Keratinocyte (primary cell): ENCODE measurements around the gene ZNF805. TPM values are rescaled to one million over a fixed set of nuclear protein-coding genes. Genes with fewer than 3 reads are reported as not detected.

Experiments
- DNase-seq: peaks from one replicate; pipeline ENCODE4 v3.0.0-alpha.2; 2011; ENCODE audit warnings: low read depth, missing footprints, low spot score
- FAIRE-seq: peaks from 2 replicates; lab custom pipeline; 2011; peaks lifted over from hg19 to GRCh38; lab: Jason Lieb, UNC
- H2AFZ ChIP-seq: 2 replicates; pipeline ENCODE4 v1.6.0; 2012; ENCODE audit warnings: low read length, control low read depth, inconsistent platforms; ENCODE audit not compliant: control insufficient read depth
- H3K27ac ChIP-seq: 2 replicates; pipeline ENCODE4 v1.5.1; 2011; ENCODE audit warnings: low read length; ENCODE audit not compliant: control insufficient read depth, insufficient read depth
- H3K27me3 ChIP-seq: 3 replicates; pipeline ENCODE4 v1.6.0; 2011; ENCODE audit warnings: low read length; ENCODE audit not compliant: control insufficient read depth, insufficient read depth; ENCODE audit errors: extremely low read depth
- H3K36me3 ChIP-seq, 2 experiments: 2 replicates in 1 of 2; 3 replicates in 1 of 2; pipeline ENCODE4 v1.5.1; 2011; ENCODE audit warnings: low read length in 2 of 2, mild to moderate bottlenecking in 1 of 2; ENCODE audit not compliant: control insufficient read depth in 2 of 2, insufficient read depth in 2 of 2; ENCODE audit errors: extremely low read depth in 1 of 2
- H3K4me1 ChIP-seq: 3 replicates; pipeline ENCODE4 v1.5.1; 2011; ENCODE audit warnings: low read length; ENCODE audit not compliant: control insufficient read depth, insufficient read depth; ENCODE audit errors: extremely low read depth
- H3K4me2 ChIP-seq: 3 replicates; pipeline ENCODE4 v1.6.0; 2011; ENCODE audit warnings: low read depth, low read length; ENCODE audit not compliant: control insufficient read depth, insufficient read depth; ENCODE audit errors: extremely low read depth
- H3K4me3 ChIP-seq, 3 experiments: fragments of 200-600 bp in 1 of 3; sonication (generic) in 1 of 3; 2 replicates in 2 of 3; 3 replicates in 1 of 3; pipeline ENCODE4 v1.5.1; 2011 to 2016; ENCODE audit warnings: low read length in 3 of 3, mild to moderate bottlenecking in 3 of 3, control low read depth in 2 of 3, inconsistent platforms in 1 of 3, low read depth in 1 of 3, mixed read lengths in 1 of 3, mixed run types in 1 of 3, moderate library complexity in 1 of 3; ENCODE audit not compliant: control insufficient read depth in 2 of 3, insufficient read depth in 2 of 3; ENCODE audit errors: extremely low read depth in 1 of 3
- H3K79me2 ChIP-seq: 2 replicates; pipeline ENCODE4 v1.6.0; 2012; ENCODE audit warnings: low read length; ENCODE audit not compliant: control insufficient read depth, insufficient read depth
- H3K9ac ChIP-seq: 3 replicates; pipeline ENCODE4 v1.6.0; 2011; ENCODE audit warnings: low read length; ENCODE audit not compliant: control insufficient read depth, insufficient read depth; ENCODE audit errors: extremely low read depth
- H3K9me1 ChIP-seq: 3 replicates; pipeline ENCODE4 v1.6.0; 2011; ENCODE audit warnings: low read length; ENCODE audit not compliant: control insufficient read depth, insufficient read depth; ENCODE audit errors: extremely low read depth
- H3K9me3 ChIP-seq: 2 replicates; pipeline ENCODE4 v1.5.1; 2012; ENCODE audit warnings: low read depth, low read length; ENCODE audit not compliant: control insufficient read depth
- H4K20me1 ChIP-seq: 3 replicates; pipeline ENCODE4 v1.6.0; 2011; ENCODE audit warnings: low read length; ENCODE audit not compliant: control insufficient read depth, insufficient read depth; ENCODE audit errors: extremely low read depth
- EZH2 ChIP-seq: IDR thresholded peaks from one replicate; pipeline ENCODE4 v1.6.1; 2012; ENCODE audit warnings: inconsistent platforms, mild to moderate bottlenecking, low read length, moderate library complexity
- dilution Hi-C: fragments of 300-500 bp; cut with MboI; formaldehyde crosslinking; loops from one replicate; pipeline ENCODE4 v1.7.0; 2020; ENCODE audit warnings: low sequenced_read_pairs; ENCODE audit not compliant: extremely low pct_ligation_motif_present
- polyA plus RNA-seq, 5 experiments: library from polyadenylated mRNA; depleted of rRNA in 3 of 5; stranded (reverse) in 3 of 5; stranded (forward) in 1 of 5; unstranded in 1 of 5; fragments of >200 nt; gene quantifications; 1 replicate in 1 of 5; 2 replicates in 3 of 5; 3 replicates in 1 of 5; pipeline versions ENCODE4 v1.2.1 to v1.2.3, GENCODE V29; 2011 to 2012; ENCODE audit warnings: missing spikeins in 2 of 5, low read depth in 1 of 5, low replicate concordance in 1 of 5
- TF ChIP-seq, protein P1 (sequence below), 3 experiments: IDR thresholded peaks in 1 of 3; conservative IDR thresholded peaks in 1 of 3; optimal IDR thresholded peaks in 1 of 3; 2 replicates in 2 of 3; 3 replicates in 1 of 3; pipeline versions ENCODE3 to v1.5.1; 2011; ENCODE audit warnings: low read length in 3 of 3, mild to moderate bottlenecking in 3 of 3, moderate library complexity in 2 of 3, control low read depth in 1 of 3, inconsistent platforms in 1 of 3; ENCODE audit not compliant: insufficient read depth in 2 of 3; ENCODE audit errors: extremely low read depth in 1 of 3

ZNF805 gene
- polyA plus RNA-seq, 1 donor (not counting 4 experiments of a cell fraction or from before 2014, with no cell fraction given), result 3.2 TPM

DNA sequence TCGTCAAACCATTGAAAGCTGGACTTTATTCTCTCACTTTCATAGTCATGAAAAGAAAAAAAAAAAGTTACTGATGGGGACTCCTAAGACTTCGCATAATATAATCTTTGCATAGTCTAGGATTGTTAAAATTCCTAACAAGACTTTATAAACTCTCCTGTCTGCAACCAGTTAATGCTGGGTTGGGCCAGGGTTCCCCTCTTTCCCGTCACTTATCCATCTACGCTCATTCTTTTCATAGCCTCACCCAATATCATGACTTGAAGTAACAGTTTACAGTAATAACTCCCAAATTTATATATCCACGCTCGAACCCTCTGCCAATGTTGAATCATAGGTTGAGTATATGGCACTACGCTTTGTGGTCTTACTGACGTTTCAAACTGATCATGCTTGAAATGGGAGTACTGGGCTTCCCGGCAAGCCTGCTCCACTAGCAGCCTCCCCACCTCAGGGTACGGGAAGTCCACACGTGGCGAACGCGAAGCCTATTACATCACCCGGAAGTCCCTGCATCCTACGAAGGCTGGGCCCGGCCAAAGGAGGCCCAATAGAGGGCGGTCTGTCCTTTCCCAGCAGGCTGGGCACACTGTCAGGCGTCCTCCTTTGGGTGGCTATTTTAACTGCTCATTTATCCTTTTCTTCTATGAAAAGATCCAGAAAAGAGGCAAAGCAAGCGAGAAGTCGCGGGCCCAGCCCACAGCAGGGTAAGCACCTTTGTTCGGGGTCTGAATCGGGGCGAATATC is 39.2 kb downstream of the ZNF805 start:
- peak overlapping the region; percentile 99 for H3K9ac ChIP-seq
- FAIRE-seq (peak; percentile 72), DNase-seq (peak; percentile 83)
- peak overlapping the region; percentile 70 to 81 (median 71) for H3K4me3 ChIP-seq
- H2AFZ ChIP-seq, result peak overlapping the region; percentile 76
- TF ChIP-seq, protein P1, sequence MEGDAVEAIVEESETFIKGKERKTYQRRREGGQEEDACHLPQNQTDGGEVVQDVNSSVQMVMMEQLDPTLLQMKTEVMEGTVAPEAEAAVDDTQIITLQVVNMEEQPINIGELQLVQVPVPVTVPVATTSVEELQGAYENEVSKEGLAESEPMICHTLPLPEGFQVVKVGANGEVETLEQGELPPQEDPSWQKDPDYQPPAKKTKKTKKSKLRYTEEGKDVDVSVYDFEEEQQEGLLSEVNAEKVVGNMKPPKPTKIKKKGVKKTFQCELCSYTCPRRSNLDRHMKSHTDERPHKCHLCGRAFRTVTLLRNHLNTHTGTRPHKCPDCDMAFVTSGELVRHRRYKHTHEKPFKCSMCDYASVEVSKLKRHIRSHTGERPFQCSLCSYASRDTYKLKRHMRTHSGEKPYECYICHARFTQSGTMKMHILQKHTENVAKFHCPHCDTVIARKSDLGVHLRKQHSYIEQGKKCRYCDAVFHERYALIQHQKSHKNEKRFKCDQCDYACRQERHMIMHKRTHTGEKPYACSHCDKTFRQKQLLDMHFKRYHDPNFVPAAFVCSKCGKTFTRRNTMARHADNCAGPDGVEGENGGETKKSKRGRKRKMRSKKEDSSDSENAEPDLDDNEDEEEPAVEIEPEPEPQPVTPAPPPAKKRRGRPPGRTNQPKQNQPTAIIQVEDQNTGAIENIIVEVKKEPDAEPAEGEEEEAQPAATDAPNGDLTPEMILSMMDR (optimal IDR thresholded peaks at IDR 0.05 in 1 of 3, IDR thresholded peaks at IDR 0.05 in 1 of 3, conservative IDR thresholded peaks at IDR 0.05 in 1 of 3; ENCODE audit: extremely low read depth in 1 of 3, insufficient read depth in 2 of 3, low read length in 3 of 3), result peak; percentile 32 to 69 (median 48)
- no peak for TF ChIP-seq EZH2
- H3K27me3 ChIP-seq, result no peaks in the 10 kb centered on the region
- peaks cover 11% of the 10 kb centered on the region for H4K20me1 ChIP-seq
- H3K9me3 ChIP-seq, result no peaks in the 10 kb centered on the region
- peak overlapping the region; percentile 77 for H3K4me2 ChIP-seq
- peaks cover 42% of the 10 kb centered on the region for H3K79me2 ChIP-seq
- H3K9me1 ChIP-seq, result no peaks in the 10 kb centered on the region
- dilution Hi-C loops, result no loop called here
- peaks cover 38% of the 10 kb centered on the region for H3K4me1 ChIP-seq
- peaks cover 7 to 15% of the 10 kb centered on the region in 2 experiments for H3K36me3 ChIP-seq
- H3K27ac ChIP-seq, result peak overlapping the region; percentile 99

DNA sequence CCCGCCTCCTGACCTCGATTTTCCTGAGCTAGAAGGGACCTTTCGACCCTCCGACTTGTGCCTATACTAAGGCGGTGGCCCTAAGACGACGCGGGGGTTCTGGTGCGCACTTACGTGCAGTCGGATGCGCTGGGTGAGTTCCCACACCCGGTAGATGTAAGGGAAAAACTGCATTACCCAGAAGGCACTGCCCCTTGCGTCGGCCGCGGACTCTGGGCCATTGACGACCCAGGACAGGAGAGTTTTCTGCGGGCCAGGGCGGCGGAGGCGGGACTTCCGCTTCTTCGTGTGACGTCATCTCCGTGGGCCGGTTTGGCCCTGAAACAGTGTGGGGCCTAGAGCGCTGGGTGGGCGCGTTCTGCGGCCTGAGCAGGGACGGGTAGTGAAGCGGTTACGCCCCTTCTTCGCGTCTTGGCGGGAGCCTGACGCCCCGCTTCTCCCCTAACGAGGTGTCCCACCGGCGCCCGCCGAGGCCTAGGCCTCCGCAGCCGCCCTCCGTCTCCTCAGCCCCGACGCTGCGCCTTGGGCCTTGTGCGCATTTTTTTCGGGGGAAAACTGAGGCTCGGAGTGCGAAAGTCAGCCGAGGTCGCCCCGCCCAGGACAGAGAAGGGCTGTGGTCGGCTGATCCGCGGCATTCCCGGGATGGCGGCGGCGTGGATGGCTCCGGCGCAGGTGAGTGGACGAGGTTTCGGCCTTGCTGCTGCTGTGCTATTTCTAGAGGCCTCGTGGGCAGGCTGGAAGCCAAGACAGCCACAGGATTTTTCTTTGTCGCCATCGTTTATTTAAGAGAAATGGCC is 39.9 kb downstream of the ZNF805 start, which contains the start of gene ZNF460:
Gene ZNF460 (plus strand): TSS at position 321 of the 797 bp plus-strand sequence. CDS start 322 bp downstream, at position 643.
- H4K20me1 ChIP-seq, result peaks cover 11% of the 10 kb centered on the region
- peak within 1 kb of the TSS; percentile 95 for H3K4me2 ChIP-seq
- H2AFZ ChIP-seq, result peak within 1 kb of the TSS; percentile 76
- no peaks in the 10 kb centered on the region for H3K27me3 ChIP-seq
- H3K4me3 ChIP-seq, result peak within 1 kb of the TSS; percentile 70 to 81 (median 71)
- H3K9me1 ChIP-seq, result no peaks in the 10 kb centered on the region
- no peaks in the 10 kb centered on the region for H3K9me3 ChIP-seq
- FAIRE-seq, result peak; percentile 65
- H3K79me2 ChIP-seq, result peaks cover 50% of the 10 kb centered on the region
- H3K36me3 ChIP-seq, result peaks cover 8 to 21% of the 10 kb centered on the region in 2 experiments
- DNase-seq, result peak; percentile 78
- no peak for TF ChIP-seq EZH2
- peak within 1 kb of the TSS; percentile 99 for H3K9ac ChIP-seq
- H3K4me1 ChIP-seq, result peaks cover 38% of the 10 kb centered on the region
- H3K27ac ChIP-seq, result peak within 1 kb of the TSS; percentile 99
- dilution Hi-C loops, result no loop called here
